OCI-LY1 (cell line): ENCODE results near the gene ANO2.

Experiments used
- EZH2 ChIP-seq: fragments of 200-600 bp; sonication (generic), shearing (Covaris generic); IDR thresholded peaks from 2 replicates; pipeline ENCODE4 v1.8.0; 2017; ENCODE audit warnings: borderline replicate concordance, mixed run types, mild to moderate bottlenecking, antibody characterized with exemption, low read length, moderate library complexity, mixed read lengths
- TF ChIP-seq, protein P1 (sequence below): fragments of 200-600 bp; sonication (generic), shearing (Covaris generic); IDR thresholded peaks from 2 replicates; pipeline ENCODE4 v1.5.1; 2017; ENCODE audit warnings: mild to moderate bottlenecking, antibody characterized with exemption, low read length, moderate library complexity, mixed read lengths

DNA sequence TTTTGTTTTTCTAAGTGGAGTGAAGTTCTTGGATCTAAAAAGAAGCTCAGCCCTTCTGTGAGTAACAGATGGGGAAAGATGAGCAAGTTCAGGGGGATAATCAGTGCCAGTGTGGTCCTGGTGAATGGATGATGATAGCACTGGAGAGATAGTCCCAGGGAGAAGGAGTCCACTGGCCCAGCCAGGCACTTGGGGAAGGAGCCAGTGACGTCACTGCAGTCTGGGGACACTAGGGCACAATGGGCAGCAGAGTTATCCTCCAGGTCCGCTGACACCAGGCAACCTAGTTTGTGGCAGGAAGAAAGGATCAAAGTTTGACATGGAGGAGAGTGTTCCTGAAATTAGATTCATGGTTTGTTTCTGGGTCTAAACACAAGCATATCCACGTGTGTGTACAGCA lies 411.7 kb downstream of the ANO2 start:
- TF ChIP-seq, protein P1, sequence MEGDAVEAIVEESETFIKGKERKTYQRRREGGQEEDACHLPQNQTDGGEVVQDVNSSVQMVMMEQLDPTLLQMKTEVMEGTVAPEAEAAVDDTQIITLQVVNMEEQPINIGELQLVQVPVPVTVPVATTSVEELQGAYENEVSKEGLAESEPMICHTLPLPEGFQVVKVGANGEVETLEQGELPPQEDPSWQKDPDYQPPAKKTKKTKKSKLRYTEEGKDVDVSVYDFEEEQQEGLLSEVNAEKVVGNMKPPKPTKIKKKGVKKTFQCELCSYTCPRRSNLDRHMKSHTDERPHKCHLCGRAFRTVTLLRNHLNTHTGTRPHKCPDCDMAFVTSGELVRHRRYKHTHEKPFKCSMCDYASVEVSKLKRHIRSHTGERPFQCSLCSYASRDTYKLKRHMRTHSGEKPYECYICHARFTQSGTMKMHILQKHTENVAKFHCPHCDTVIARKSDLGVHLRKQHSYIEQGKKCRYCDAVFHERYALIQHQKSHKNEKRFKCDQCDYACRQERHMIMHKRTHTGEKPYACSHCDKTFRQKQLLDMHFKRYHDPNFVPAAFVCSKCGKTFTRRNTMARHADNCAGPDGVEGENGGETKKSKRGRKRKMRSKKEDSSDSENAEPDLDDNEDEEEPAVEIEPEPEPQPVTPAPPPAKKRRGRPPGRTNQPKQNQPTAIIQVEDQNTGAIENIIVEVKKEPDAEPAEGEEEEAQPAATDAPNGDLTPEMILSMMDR = no peak
- no peak for TF ChIP-seq EZH2
